GM21723 (cell line): Measurements from ENCODE around the gene ADCY2.

Experiments
- ATAC-seq: cut with Tn5 transposase; IDR thresholded peaks from one replicate; pipeline ENCODE4 v1.9.1; 2021; ENCODE audit warnings: mild to moderate bottlenecking, moderate library complexity; ENCODE audit not compliant: unreplicated experiment

ADCY2 gene

DNA sequence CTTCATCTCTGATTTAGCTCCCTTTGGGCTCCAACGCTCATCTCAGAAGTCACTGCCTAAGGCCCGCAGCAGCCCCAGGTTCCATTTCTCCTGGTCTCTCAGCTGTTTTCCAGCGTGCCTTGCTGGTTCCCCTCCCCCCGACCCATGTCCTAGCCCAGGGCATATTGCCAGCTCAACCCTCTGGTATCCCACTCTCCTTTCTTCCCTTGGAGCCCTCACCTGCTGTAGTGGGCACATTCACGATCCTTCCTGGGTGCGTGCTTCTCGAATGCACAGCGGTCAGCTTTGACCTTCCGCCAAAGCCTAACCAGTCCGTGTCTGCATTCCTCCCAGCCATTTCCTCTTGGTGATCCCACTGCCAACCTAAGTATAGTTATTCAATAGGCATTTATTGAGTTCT, 418.9 kb downstream of the ADCY2 start:
- ATAC-seq: no peak

DNA sequence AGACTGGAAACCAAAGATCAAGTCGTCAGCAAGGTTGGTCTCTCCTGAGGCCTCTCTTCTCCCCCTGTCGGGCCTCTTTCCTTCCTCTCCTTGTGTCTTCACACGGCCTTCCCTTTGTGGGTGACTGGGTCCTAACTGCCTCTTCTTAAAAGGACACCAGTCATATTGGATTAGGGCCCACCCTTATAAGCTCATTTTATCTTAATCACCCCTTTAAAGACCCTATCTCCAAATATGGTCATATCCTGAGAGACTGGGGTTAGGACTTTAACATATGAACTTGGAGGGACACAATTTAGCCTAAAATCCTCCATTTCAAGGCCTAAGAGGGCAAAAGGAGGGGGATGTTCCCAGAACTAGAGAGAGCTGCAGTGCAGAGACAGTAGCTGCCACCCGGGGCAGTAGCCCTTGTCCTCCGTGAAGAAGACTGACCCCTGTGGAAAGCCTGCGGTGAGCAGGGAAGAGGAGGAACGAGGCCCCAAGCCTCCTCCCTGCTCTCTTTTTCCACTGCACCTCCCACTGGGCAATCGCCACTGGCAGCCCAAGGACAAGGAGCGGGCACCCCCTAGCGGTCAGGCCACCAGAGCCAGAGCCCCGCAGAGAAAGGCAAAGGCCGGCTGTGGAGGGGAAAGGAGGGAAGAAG, 420.1 kb downstream of the ADCY2 start:
- peak; percentile 95 for ATAC-seq

DNA sequence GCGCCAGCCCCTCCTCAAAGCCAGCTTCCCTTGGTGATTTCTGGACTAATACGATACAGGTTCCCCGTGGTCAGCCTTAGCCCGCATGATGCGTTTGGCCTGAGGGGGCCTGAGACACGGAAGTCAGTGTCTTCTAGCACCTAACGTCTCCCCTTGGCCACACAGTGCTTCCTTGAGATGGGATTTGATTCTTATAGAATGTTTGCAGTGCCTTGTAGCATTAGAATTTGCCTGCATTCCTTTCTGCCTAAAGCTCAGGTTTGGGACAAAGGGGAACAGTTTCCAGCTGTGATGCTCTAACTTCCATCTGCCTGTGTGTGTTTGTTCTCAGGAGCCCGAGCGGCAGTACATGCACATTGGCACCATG, 420.6 kb downstream of the ADCY2 start:
- ATAC-seq: peak; percentile 13

DNA sequence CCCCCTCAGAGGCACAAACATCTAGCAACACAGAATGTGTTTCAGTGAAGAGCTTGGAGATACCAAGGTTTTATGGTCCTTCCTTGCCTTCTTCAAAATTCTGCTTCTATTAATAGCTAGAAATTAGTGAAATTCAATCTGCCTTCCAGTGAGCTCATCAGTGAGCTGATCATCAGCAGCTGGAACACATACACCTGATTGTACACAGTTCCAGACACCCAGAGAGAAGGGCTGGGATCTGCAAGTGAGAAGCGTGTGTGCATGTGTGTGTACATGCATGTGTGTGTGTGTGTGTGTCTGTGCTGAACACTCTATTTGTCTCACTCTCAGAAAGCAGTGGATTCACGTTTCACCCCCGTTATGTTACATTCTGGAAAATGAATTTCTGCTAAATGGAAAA, 426.5 kb downstream of the ADCY2 start:
- ATAC-seq: no peak

DNA sequence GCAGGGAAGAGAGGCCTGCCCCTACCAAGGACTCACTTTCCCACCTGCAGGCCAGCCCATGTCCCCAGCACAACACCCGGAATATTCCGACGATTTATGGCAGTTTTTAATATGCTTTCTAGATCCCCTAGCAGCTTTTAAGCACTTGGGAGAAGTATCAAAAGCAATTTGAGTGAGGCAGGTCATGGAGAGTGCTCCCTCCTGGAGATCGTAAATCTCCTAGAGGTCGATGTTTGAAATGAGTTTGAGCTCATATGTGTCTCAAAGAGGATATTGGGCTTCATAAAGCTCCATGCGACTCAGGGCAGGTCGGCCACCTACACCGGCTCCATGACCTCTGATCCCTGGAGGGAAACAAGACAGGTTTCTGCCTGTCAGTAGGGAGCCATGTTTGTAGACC, 427.7 kb downstream of the ADCY2 start:
- ATAC-seq: no peak

DNA sequence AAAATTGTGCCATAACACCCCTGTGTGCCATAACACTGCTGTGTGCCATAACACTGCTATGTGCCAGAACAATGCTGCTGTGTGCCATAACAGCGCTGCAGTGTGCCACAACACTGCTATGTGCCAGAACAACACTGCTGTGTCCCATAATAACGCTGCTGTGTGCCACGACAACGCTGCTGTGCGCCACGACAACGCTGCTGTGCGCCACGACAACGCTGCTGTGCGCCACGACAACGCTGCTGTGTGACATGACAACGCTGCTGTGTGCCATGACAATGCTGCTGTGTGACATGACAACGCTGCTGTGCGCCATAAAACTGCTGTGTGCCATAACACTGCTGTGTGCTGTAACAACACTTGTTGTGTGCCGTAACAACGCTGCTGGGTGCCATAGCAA, 429.1 kb downstream of the ADCY2 start:
- ATAC-seq: no peak

DNA sequence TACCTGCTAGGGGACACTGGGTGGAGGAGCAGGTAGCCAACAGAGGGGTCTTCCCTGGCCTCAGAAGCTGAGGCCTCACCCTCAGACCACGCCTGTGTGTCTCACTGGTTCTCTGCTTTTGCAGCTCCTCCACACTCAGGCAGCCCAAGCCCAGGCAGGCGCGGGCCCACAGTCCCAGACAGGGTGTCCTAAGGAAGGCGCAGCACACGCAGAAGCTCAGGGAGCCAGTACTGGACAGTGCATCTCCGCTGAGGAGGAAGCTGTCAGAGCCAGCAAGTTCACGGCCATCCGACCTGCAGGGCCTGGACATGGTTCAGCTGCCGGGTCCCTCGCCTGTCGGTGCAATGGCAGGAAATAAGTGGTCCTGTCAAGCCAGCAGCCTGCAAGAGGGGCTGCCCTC, 429.7 kb downstream of the ADCY2 start:
- ATAC-seq: no peak

DNA sequence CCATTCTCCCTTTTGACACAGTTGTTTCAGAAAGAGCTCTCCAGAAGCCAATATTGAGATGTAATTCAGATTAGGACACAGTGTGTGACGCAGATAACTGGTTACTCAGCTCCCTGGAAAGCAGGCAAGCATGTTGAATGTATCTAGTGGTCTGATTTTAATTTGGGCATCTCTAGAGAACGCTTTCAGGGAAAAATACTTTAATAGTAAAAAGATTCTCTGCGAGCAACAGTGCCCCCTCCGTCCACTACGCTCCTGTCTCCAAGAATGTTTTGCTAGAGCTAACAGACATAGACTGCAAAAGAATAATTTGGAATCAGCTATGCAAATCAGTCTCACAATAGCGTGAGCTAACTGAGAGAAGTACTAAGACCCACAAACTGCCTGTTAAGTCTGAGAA, 431.7 kb downstream of the ADCY2 start:
- no peak for ATAC-seq

DNA sequence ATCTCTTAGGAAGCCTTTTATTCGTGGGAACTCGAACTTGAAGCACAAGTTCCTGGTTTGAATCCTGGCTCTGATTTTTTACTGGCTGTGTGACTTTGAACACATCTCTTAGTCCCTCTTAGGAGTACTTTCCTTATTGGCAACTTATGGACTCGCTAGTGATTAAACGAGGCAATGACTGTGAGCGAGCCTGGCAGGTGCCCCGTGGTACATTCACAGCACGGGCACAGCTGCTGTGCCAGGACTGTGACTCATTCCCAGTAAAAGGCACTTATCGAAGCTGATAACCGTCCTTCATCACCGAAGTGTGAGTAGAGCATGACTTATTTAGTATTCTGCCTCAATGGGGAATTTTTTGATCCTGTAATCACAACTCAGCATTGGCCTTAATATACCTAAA, 432.3 kb downstream of the ADCY2 start:
- ATAC-seq: no peak

DNA sequence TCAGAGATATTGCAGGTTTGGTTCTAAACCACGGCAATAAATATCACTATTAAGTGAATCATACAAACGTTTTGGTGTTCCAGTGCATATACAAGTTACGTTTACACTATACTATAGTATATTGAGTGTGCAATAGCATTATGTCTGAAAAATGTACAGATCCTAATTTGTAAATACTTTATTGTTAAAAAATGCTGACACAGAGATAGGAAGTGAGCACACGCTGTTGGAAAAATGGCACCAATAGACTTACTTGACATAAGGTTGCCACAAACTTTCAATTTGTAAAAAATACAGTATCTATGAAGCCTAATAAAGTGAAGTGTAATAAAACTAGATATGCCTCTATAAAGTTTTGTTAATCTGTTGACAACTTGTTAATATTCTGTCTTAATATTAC, 439.0 kb downstream of the ADCY2 start:
- ATAC-seq: no peak

DNA sequence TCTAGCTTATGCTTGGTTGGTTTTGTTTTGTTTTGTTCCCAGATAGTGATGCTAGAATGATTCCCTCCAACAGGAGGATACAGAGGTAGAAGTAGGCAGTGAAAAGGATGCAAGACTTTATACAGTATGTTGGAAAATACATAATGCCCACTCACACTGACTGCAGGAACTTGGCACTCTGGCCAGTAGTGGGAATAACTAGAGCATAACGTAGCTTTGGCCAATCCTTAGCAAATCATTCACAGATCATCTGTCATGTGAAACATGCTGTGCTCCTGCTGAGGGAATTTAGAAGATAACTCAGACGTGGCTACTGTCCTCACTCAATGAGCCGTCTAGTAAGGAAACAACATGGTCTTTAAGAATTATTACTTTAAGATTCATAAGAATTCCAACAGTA, 441.5 kb downstream of the ADCY2 start:
- no peak for ATAC-seq

DNA sequence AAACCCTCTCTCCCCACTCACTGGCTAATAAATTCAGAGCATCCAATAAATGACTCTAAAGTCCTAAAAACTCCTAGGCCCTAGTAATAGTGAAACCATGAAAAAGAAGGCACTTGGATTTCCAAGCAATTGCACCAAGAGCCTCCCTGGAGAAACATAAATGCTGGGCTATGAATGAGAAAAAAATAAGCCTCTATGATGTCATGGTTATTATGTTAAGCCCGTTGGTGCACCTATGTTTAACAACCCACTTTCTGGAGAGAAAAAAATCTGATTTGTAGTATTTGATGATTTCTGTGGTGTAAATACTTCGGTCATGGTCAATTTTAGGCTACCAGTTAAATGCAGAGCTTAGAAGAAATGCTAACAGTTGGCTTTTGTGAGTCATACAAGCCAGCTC, 446.6 kb downstream of the ADCY2 start:
- no peak for ATAC-seq

DNA sequence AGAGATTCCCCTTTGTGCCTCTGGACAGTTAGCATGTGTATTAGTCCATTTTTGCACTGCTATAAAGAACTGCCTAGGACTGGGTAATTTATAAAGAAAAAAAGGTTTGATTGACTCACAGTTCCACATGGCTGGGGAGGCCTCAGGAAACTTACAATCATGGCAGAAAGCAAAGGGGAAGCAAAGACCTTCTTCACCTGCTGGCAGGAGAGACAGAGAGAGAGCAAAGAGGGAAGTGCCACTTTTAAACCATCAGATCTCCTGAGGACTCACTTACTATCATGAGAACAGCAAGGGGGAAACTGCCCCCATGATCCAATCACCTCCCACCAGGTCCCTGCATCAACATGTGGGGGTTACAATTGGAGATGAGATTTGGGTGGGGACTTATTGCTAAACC, 449.0 kb downstream of the ADCY2 start:
- ATAC-seq: no peak

DNA sequence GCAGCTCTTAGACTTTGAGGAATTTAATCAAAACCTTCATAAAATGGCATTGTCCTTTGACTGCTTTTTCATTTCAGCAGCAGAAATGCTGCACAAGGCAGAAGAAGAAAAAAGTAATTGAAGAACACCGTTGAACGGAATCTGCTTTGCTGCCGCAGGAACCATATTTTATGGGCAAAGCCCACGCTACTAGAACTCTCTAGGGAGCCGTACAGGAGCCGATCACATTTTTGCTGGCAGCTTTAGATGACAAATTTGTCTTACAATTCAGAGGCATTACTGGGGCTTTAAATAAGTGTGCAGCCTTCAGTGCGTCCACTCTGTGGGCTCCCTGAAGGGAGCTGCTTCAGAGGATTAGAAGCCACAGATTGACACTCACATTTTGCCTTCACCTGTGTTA, 449.6 kb downstream of the ADCY2 start:
- ATAC-seq: no peak

DNA sequence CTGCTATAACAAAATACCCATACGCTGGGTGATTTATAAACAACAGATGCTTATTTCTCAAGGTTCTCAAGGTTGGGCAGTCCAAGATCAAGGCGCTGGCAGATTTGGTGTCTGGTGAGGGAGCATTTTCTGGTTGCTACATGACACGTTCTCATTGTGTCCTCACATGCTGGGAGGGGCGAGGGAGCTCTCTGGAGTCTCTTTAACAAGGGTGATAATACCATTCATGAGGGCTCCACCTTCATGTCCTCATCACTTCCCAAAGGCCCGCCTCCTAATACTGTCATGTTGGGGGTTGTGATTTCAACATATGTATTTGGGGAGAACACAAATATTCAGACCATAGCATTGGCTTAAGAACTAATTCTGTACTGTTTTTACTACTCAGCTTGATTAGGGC, 450.4 kb downstream of the ADCY2 start:
- ATAC-seq: no peak

DNA sequence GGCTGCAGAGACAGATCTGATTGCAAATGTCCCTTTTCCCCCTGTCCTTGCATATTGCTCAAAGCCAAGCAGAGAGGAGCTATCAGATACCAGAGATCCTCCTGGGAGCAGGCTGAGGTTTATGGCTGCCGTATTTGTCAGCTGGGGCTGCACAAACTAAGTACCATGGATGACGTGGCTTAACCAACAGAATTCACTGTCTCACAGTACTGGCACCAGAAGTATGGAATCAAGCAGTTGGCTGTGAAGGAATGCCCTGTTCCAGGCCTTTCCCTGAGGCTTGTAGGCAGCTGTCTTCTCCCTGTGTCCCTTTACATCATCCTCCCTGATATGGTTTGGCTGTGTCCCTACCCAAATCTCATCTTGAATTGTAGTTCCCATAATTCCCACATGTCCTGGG, 452.4 kb downstream of the ADCY2 start:
- no peak for ATAC-seq

DNA sequence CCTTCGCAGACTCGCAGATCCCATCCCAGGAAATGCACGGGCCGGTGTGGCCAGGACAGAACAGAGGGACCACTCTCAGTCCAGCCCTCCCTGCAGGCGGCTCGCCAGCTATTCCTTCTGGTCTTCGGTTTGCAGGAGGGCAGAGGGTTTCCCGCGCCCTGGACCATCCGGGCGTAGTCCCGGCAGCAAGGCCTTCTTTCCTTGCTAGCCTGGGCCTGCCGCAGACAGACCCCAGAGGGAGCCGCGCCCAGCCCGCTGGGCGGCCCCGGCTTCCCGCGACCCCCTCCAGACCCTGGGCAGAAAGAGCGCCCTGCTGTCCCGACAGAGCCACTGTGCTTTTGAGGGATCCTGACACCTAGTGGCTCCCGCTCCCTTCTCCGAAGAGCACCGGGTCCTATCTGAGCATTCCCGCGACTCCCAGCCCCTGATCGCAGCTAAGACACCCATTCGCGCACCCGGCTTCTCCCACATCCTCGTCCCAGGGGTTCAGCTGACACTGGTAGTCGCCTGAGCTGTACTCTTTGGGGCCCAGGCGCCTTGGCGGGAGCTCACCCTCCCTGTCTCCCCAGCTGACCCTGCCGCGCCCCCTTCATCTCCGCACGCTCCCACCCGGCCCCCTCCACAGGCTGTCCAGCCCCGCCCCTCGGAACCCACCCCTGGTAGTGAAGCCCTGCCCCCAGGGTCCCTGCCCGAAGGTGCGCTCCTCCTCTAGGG, 453.9 kb downstream of the ADCY2 start:
- no peak for ATAC-seq

DNA sequence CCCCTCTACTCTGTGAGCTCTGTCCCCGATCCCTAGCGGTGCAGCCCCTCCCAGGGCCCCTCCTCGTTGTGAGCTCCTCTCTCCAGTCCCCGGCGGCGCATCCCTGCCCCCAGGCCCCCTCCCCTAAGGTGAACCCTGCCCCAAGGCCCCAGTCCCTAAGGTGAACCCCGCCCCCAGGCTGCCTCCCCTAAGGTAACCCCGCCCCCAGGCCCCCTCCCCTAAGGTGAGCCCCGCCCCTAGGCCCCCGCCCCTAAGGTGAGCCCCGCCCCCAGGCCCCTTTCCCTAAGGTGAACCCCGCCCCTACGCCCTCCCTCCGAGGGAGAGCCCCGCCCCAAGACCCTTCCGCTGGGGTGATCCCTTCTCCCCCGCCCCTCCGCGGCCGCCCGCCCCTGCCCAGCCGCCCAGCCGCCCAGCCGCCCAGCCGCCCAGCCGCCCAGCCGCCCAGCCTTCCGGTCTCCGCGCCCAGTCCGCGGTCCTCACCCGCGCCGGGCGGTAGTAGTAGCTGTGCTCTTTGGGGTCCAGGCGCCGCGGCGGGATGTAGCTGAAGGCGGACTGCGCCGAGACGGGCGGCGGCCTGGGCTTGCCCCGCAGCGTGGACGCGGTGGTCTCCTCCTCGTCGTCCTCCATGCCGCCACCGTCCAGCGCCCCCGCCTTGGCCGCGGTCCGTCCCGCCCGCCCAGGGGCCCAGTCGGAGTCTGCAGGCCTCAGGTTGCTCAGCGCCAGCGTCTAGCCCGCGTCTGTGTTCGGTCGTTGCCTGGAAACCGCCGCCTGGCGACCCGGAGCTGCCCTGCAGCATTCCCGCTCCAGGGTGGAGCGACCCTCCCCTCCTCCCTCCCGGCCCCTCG, 454.7 kb downstream of the ADCY2 start, which contains the start of gene CFAP90:
Gene CFAP90, minus strand, starts transcription at position 739 of the 845 bp plus-strand sequence. Its CDS starts 112 bp downstream, at position 627.
- ATAC-seq: no peak

DNA sequence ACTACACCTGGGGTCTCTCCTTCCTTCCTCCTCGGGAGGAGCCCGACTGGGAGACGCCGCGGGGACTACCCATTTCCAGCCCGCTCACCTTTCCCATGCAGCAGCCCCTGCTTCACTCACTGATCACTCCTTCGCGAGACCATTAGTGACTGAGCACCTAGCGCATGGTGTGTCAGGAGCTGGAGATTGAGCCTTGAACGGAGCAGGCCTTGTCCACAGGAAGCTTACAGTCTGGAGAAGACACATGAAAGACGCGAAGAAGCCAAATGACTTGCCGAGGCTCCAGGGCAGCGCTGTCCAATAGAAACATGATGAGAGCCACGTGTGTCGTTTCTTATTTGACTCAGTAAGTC, 455.3 kb downstream of the ADCY2 start:
- no peak for ATAC-seq

DNA sequence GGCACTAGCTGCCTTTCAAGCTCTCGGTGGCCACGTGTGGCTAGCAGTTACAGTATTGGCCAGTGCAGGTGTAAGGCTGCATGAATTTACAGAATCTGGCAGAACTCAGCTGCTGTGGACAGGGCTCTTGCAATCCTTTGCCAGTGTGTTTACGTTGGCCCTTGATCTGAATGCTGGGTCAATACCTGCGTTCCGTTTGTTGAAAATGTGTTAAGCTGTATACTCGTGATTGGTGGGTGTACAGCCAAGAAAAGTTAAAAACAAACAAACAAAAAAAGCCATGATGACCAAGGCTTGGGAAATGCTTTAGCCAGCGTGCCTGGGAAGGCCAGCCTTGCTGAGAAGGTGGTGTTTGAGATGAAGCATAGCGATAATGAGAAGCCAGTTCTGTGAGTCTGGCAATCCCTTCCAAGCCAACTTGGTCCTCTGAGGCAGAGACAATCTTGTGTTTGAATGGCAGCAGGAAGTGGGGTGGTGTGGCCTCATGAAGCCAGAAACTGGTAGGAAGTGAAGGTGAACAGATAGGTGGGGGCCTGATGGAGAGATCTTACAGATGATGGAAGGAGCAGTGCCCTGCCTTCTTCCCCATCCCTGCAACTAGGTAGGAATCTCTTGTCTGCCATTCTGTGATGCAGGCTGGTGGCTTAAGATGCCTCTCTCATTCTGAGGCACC, 455.8 kb downstream of the ADCY2 start:
- no peak for ATAC-seq

DNA sequence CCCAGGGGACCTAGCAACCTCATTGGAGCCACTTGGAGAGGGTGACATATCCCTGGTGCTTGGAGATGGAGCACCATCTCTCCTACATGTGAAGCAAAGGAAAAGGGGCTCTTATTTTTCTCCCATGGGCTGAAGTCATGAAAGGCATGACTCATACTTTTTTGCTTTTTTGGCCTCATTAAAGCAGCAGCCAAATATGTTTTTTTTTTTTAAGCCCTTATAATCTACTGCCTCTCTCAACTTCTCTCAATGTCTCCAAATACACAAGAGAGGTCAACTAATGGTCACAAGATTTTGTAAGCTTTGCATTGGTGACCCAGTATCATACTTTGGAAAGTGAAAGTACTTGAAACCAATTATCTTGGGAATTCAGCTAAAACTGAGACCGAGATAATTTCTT, 456.6 kb downstream of the ADCY2 start:
- no peak for ATAC-seq

DNA sequence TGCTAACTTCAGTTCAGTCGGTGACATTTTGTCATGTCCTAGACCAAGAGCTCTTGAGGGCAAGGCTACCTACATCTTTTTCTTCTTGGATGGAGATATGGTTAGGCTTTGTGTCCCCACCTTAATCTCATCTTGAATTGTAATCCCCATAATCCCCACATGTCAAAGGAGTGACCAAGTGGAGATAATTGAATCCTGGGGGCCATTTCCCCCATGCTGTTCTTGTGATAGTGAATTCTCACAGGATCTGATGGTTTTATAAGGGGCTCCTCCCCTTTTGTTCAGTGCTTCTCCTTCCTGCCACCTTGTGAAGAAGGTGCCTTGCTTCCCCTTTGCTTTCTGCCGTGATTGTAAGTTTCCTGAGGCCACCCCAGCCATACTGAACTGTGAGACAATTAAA, 457.1 kb downstream of the ADCY2 start:
- no peak for ATAC-seq
